A549 (cell line): ENCODE measurements around the gene CAPN2.

Experiments used
- POLR2A ChIP-seq: IDR thresholded peaks from 2 replicates; pipeline ENCODE4 v1.6.1; 2012; ENCODE audit warnings: mild to moderate bottlenecking, low read length
- TF ChIP-seq, protein P1 (sequence below): fragments of >200 bp; sonication (Bioruptor Twin); formaldehyde crosslinking; IDR thresholded peaks from 3 replicates; pipeline ENCODE4 v1.5.1; 2016
- TF ChIP-seq, protein P2 (sequence below): IDR thresholded peaks from 2 replicates; pipeline ENCODE4 v1.6.1; 2012; ENCODE audit warnings: low read depth, borderline replicate concordance
- TF ChIP-seq, protein P3 (sequence below): fragments of 200-600 bp; sonication (generic); IDR thresholded peaks from 2 replicates; pipeline ENCODE4 v1.6.1; 2016; ENCODE audit warnings: antibody characterized with exemption, mild to moderate bottlenecking, moderate library complexity

DNA sequence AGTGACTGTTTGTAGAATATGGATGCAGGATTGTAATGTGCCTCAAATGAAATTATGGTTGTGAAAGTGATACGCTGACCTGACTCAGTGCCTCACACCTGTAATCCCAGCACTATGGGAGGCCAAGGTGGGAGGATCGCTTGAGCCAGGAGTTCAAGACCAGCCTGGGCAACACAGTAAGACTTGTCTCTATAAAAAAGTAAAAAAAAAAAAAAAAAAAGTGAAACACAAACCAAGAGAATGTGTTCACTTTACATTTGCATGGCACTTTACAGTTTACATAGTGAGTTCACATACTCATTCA, 2.0 kb downstream of the CAPN2 start:
- TF ChIP-seq, protein P1, sequence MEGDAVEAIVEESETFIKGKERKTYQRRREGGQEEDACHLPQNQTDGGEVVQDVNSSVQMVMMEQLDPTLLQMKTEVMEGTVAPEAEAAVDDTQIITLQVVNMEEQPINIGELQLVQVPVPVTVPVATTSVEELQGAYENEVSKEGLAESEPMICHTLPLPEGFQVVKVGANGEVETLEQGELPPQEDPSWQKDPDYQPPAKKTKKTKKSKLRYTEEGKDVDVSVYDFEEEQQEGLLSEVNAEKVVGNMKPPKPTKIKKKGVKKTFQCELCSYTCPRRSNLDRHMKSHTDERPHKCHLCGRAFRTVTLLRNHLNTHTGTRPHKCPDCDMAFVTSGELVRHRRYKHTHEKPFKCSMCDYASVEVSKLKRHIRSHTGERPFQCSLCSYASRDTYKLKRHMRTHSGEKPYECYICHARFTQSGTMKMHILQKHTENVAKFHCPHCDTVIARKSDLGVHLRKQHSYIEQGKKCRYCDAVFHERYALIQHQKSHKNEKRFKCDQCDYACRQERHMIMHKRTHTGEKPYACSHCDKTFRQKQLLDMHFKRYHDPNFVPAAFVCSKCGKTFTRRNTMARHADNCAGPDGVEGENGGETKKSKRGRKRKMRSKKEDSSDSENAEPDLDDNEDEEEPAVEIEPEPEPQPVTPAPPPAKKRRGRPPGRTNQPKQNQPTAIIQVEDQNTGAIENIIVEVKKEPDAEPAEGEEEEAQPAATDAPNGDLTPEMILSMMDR = no peak
- no peak for TF ChIP-seq POLR2A
- TF ChIP-seq, protein P2, sequence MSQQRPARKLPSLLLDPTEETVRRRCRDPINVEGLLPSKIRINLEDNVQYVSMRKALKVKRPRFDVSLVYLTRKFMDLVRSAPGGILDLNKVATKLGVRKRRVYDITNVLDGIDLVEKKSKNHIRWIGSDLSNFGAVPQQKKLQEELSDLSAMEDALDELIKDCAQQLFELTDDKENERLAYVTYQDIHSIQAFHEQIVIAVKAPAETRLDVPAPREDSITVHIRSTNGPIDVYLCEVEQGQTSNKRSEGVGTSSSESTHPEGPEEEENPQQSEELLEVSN = no peak
- TF ChIP-seq, protein P3, sequence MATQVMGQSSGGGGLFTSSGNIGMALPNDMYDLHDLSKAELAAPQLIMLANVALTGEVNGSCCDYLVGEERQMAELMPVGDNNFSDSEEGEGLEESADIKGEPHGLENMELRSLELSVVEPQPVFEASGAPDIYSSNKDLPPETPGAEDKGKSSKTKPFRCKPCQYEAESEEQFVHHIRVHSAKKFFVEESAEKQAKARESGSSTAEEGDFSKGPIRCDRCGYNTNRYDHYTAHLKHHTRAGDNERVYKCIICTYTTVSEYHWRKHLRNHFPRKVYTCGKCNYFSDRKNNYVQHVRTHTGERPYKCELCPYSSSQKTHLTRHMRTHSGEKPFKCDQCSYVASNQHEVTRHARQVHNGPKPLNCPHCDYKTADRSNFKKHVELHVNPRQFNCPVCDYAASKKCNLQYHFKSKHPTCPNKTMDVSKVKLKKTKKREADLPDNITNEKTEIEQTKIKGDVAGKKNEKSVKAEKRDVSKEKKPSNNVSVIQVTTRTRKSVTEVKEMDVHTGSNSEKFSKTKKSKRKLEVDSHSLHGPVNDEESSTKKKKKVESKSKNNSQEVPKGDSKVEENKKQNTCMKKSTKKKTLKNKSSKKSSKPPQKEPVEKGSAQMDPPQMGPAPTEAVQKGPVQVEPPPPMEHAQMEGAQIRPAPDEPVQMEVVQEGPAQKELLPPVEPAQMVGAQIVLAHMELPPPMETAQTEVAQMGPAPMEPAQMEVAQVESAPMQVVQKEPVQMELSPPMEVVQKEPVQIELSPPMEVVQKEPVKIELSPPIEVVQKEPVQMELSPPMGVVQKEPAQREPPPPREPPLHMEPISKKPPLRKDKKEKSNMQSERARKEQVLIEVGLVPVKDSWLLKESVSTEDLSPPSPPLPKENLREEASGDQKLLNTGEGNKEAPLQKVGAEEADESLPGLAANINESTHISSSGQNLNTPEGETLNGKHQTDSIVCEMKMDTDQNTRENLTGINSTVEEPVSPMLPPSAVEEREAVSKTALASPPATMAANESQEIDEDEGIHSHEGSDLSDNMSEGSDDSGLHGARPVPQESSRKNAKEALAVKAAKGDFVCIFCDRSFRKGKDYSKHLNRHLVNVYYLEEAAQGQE = no peak
